GM12875 (cell line): Measurements from ENCODE around the gene GP1BA.
A peak's percentile ranks its signal among the peaks of the same experiment; 100 is the strongest.

Source experiments
- H3K4me3 ChIP-seq: one replicate; pipeline ENCODE4 v1.5.1; 2011; ENCODE audit warnings: low read depth, low read length, control low read depth
- CTCF ChIP-seq: IDR thresholded peaks from 2 replicates; pipeline ENCODE4 v1.5.1; 2011; ENCODE audit warnings: low read depth, mild to moderate bottlenecking, control low read depth, inconsistent platforms, low read length, moderate library complexity, borderline replicate concordance; ENCODE audit not compliant: insufficient read depth

GP1BA gene

GRCh38 chr17:4893272-4893671 is 38.8 kb upstream of the GP1BA start:
- no peak for TF ChIP-seq CTCF

GRCh38 chr17:4893721-4894560 is 38.1 kb upstream of the GP1BA start:
- no peak for TF ChIP-seq CTCF
- no peak overlapping the region for H3K4me3 ChIP-seq

More at GRCh38 chr17:4893272-4893671, 38.8 kb upstream of the GP1BA start:
- H3K4me3 ChIP-seq = no peak overlapping the region

GRCh38 chr17:4895121-4895520 is 37.0 kb upstream of the GP1BA start:
- no peak for TF ChIP-seq CTCF
- no peak overlapping the region for H3K4me3 ChIP-seq

- no peak overlapping the region for H3K4me3 ChIP-seq
- 0 out of 2 replicates have a peak, but pooled peaks have one; percentile 3 for TF ChIP-seq CTCF
Measured at GRCh38 chr17:4895657-4896331, 36.3 kb upstream of the GP1BA start.

- H3K4me3 ChIP-seq = no peak overlapping the region
- no peak for TF ChIP-seq CTCF
Measured at GRCh38 chr17:4896332-4897197, 35.5 kb upstream of the GP1BA start.

- TF ChIP-seq CTCF = no peak
Measured at GRCh38 chr17:4897198-4897687, 34.8 kb upstream of the GP1BA start.

More at GRCh38 chr17:4897198-4897687, 34.8 kb upstream of the GP1BA start:
- H3K4me3 ChIP-seq = no peak overlapping the region
